Osteocyte (in vitro differentiated cells): ENCODE data around the gene SSTR5. TPM values are rescaled to one million over a fixed set of nuclear protein-coding genes. Genes with fewer than 3 reads are reported as not detected.

Experiments used
- DNase-seq: peaks from one replicate; pipeline ENCODE4 v3.0.0; 2021; ENCODE audit warnings: mixed read lengths; ENCODE audit not compliant: unreplicated experiment; ENCODE audit errors: extremely low spot score
- H3K27ac Mint-ChIP-seq: one replicate; pipeline ENCODE4 v1.8.0; 2021; ENCODE audit warnings: mild to moderate bottlenecking, mixed read lengths; ENCODE audit not compliant: unreplicated experiment
- H3K27me3 Mint-ChIP-seq: one replicate; pipeline ENCODE4 v1.8.0; 2021; ENCODE audit warnings: mixed read lengths; ENCODE audit not compliant: unreplicated experiment
- H3K36me3 Mint-ChIP-seq: one replicate; pipeline ENCODE4 v1.8.0; 2021; ENCODE audit warnings: mixed read lengths; ENCODE audit not compliant: unreplicated experiment
- H3K4me1 Mint-ChIP-seq: one replicate; pipeline ENCODE4 v1.8.0; 2021; ENCODE audit warnings: mixed read lengths; ENCODE audit not compliant: unreplicated experiment
- H3K4me3 Mint-ChIP-seq: one replicate; pipeline ENCODE4 v1.8.0; 2021; ENCODE audit warnings: mild to moderate bottlenecking, moderate library complexity, mixed read lengths; ENCODE audit not compliant: unreplicated experiment
- H3K9me3 Mint-ChIP-seq: one replicate; pipeline ENCODE4 v1.8.0; 2021; ENCODE audit warnings: mixed read lengths; ENCODE audit not compliant: unreplicated experiment
- total RNA-seq: library from RNA; stranded (reverse); gene quantifications from 2 replicates; pipeline ENCODE4 v1.2.1, GENCODE V29; 2021
- TF ChIP-seq, protein P1 (sequence below): fragments of 200-600 bp; sonication (generic); IDR thresholded peaks from 2 replicates; pipeline ENCODE4 v1.5.0; 2021; ENCODE audit warnings: antibody characterized with exemption, mild to moderate bottlenecking, moderate library complexity

The SSTR5 gene
- total RNA-seq, 1 donor from 2014 or later, result not detected

DNA sequence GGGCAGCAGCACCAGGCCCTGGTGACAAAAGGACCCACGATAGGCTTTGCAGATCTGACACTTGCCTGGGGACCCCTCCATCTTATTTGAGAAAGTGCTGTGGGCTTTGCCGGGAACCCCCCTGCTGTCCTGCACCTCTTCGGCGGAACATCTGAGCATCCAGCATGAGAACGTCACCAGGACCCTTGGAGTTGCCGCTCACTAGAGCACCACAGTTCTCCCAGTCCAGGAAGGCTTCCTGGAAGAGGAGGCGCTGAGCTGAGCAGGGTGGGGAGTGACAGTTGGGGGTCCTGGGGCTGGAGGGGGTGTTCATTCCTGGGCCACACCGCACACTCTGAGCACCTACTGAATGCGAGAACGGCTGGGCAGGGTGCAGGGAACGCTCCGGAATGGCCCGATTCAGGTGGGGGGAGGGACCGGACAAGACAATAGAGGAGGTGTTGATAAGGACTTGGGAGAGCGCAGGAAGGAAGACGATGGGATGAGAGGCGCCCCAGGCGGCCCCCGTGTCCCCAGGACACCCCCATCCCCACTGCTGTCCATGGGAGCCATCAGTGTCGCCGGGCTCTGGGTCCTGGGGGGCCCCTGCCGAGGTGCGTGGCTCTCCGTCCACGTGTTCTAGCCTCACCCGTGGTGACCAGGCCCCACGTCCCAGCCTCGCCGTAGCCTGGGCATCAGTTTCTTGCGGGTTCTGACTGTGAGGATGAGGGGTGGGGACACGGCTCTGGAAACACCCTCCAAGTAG lies 55.6 kb downstream of the SSTR5 start:
- Mint-ChIP-seq H3K27ac (no peak overlapping the region), H3K4me1 (no peaks in the 10 kb centered on the region), H3K4me3 (no peak overlapping the region), H3K27me3 (no peaks in the 10 kb centered on the region), H3K36me3 (no peaks in the 10 kb centered on the region), H3K9me3 (no peaks in the 10 kb centered on the region)
- TF ChIP-seq, protein P1, sequence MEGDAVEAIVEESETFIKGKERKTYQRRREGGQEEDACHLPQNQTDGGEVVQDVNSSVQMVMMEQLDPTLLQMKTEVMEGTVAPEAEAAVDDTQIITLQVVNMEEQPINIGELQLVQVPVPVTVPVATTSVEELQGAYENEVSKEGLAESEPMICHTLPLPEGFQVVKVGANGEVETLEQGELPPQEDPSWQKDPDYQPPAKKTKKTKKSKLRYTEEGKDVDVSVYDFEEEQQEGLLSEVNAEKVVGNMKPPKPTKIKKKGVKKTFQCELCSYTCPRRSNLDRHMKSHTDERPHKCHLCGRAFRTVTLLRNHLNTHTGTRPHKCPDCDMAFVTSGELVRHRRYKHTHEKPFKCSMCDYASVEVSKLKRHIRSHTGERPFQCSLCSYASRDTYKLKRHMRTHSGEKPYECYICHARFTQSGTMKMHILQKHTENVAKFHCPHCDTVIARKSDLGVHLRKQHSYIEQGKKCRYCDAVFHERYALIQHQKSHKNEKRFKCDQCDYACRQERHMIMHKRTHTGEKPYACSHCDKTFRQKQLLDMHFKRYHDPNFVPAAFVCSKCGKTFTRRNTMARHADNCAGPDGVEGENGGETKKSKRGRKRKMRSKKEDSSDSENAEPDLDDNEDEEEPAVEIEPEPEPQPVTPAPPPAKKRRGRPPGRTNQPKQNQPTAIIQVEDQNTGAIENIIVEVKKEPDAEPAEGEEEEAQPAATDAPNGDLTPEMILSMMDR, result no peak
- no peak for DNase-seq

DNA sequence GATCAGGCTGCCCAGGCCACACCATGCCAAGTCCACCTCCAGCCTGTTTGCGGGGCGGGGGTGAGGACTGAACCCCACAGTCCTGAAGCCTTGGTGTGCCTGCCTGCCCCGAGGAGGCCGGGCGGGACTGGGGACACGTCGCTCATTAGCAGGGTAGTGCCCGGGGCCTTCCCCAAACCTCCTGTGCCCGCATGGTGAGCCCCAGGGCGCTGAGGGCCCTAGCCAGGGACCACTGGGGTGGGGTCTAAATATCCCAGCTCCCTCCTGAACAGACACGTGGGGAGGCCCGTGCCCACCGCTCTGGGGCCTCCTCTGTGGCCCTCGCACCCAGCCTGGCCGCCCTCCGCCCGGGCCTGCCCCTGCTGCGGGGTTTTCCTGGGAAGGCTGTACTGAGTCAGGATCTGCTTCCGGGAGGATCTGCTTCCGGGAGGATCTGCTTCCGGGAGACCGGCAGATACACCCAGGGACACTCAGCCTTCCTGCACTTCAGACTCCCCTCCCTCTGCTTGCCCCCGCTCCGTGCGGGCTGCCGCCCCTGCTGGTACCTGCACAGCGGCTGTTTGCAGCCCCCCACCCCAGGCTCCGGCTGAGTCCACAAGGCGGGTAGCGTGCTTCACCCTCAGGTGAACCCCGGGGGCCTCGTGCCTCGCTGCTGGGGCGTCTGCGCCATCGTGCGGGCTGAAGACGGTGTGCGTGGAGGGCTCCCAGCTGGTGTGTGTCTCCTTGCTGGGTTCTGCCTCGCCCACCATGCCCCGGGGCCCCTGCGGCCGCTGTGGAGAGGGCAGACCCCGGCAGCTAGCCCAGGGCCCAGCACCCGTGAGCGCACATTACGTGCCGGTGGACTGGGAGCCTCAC lies 56.8 kb downstream of the SSTR5 start:
- no peak for DNase-seq
- Mint-ChIP-seq H3K27ac (no peak overlapping the region), H3K4me3 (no peak overlapping the region), H3K36me3 (no peaks in the 10 kb centered on the region), H3K9me3 (no peaks in the 10 kb centered on the region), H3K4me1 (no peaks in the 10 kb centered on the region), H3K27me3 (no peaks in the 10 kb centered on the region)
- TF ChIP-seq, protein P1, result no peak

DNA sequence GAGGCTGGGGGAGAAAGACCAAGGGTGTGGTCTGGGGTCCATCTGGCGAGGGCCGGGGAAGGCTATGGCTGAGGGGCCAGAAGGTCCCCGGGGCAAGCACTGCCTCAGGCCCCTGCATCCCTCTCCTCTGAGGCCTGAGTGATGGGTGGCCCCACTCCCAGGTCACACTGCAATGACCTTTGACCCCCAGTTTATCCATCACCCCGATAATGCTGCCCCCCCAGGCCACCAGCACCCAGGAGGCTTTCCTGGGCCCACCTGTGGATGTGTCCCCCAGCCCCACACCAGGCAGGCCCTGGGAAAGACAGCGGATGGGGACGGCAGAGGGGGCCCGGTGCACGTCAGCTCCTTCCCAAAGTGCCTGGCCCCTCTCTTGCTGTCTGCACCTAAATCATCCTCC lies 57.8 kb downstream of the SSTR5 start:
- H3K4me3 Mint-ChIP-seq, result no peak overlapping the region
- H3K4me1 Mint-ChIP-seq, result no peaks in the 10 kb centered on the region
- H3K36me3 Mint-ChIP-seq, result no peaks in the 10 kb centered on the region
- no peak for DNase-seq
- TF ChIP-seq, protein P1, result no peak
- no peaks in the 10 kb centered on the region for H3K27me3 Mint-ChIP-seq
- no peaks in the 10 kb centered on the region for H3K9me3 Mint-ChIP-seq
- no peak overlapping the region for H3K27ac Mint-ChIP-seq

Other genes with a start within 250 kb of the SSTR5 start
- 24.6 and 27.4 TPM in 2 replicates for gene LMF1, start 101.8 kb upstream of the SSTR5 start, total RNA-seq
- 0.27 and 0.31 TPM in 2 replicates for gene SOX8, start 91.0 kb upstream of the SSTR5 start, total RNA-seq
- not detected in 2 replicates for gene C1QTNF8, start 23.5 kb downstream of the SSTR5 start, total RNA-seq
- gene CACNA1H, start 80.4 kb downstream of the SSTR5 start, total RNA-seq, result 21.2 and 21.3 TPM in 2 replicates
- not detected in 2 replicates for gene TPSG1, start 152.5 kb downstream of the SSTR5 start, total RNA-seq
- gene TPSB2, start 157.4 kb downstream of the SSTR5 start, total RNA-seq, result not detected in 2 replicates
- not detected in 2 replicates for gene TPSAB1, start 168.0 kb downstream of the SSTR5 start, total RNA-seq
- gene TPSD1, start 183.3 kb downstream of the SSTR5 start, total RNA-seq, result not detected in 2 replicates
- gene UBE2I, start 236.9 kb downstream of the SSTR5 start, total RNA-seq, result 118 and 131 TPM in 2 replicates